GM19193 (cell line): ENCODE data around the gene HES6.

Experiments used
- POLR2A ChIP-seq: IDR thresholded peaks from 4 replicates; pipeline ENCODE4 v1.6.1; 2011; ENCODE audit not compliant: insufficient read depth, insufficient read length; ENCODE audit errors: extremely low read depth

HES6 gene

GRCh38 chr2:238261718-238262375 lies 22.0 kb upstream of the HES6 start:
- TF ChIP-seq POLR2A = no peak

- TF ChIP-seq POLR2A = no peak
Observed at GRCh38 chr2:238260883-238261282, 21.0 kb upstream of the HES6 start.

- TF ChIP-seq POLR2A = no peak
Observed at GRCh38 chr2:238259061-238260020, 19.5 kb upstream of the HES6 start.

GRCh38 chr2:238257786-238258700 lies 18.2 kb upstream of the HES6 start:
- TF ChIP-seq POLR2A = no peak

- no peak for TF ChIP-seq POLR2A
Observed at GRCh38 chr2:238256594-238257104, 16.8 kb upstream of the HES6 start.

GRCh38 chr2:238256111-238256510 lies 16.3 kb upstream of the HES6 start:
- no peak for TF ChIP-seq POLR2A

GRCh38 chr2:238255636-238256035 lies 15.8 kb upstream of the HES6 start:
- TF ChIP-seq POLR2A = no peak

- TF ChIP-seq POLR2A = no peak
Observed at GRCh38 chr2:238255151-238255551, 15.3 kb upstream of the HES6 start.

- TF ChIP-seq POLR2A = no peak
Observed at GRCh38 chr2:238254095-238254723, 14.4 kb upstream of the HES6 start.

- TF ChIP-seq POLR2A = no peak
Observed at GRCh38 chr2:238252766-238253630, 13.2 kb upstream of the HES6 start.

- TF ChIP-seq POLR2A = no peak
Observed at GRCh38 chr2:238251986-238252385, 12.1 kb upstream of the HES6 start.

GRCh38 chr2:238251331-238251730 lies 11.5 kb upstream of the HES6 start:
- TF ChIP-seq POLR2A = no peak

GRCh38 chr2:238250896-238251295 lies 11.1 kb upstream of the HES6 start:
- TF ChIP-seq POLR2A = no peak
